Activated naive CD8-positive, alpha-beta T cell treated with anti-CD3 and anti-CD28 coated beads, Interleukin-2, amount 50 U/mL, for 24 hours (primary cell): ENCODE results near the gene VPS8.

Experiments used
- ATAC-seq: fragments of 150-1000 bp; cut with Tn5 transposase; one replicate; pipeline ENCODE4 v1.10.0; 2021
- DNase-seq: peaks from one replicate; pipeline ENCODE4 v3.0.0; 2021
- H3K27ac Mint-ChIP-seq: one replicate; pipeline ENCODE4 v1.8.0; 2021; ENCODE audit warnings: mild to moderate bottlenecking, mixed read lengths
- H3K27me3 Mint-ChIP-seq: one replicate; pipeline ENCODE4 v1.8.0; 2021; ENCODE audit warnings: mixed read lengths
- H3K36me3 Mint-ChIP-seq: one replicate; pipeline ENCODE4 v1.8.0; 2021; ENCODE audit warnings: low read depth, mixed read lengths
- H3K4me1 Mint-ChIP-seq: one replicate; pipeline ENCODE4 v1.8.0; 2021; ENCODE audit warnings: mixed read lengths
- H3K4me3 Mint-ChIP-seq: one replicate; pipeline ENCODE4 v1.8.0; 2021; ENCODE audit warnings: mild to moderate bottlenecking, moderate library complexity, mixed read lengths
- H3K9me3 Mint-ChIP-seq: one replicate; pipeline ENCODE4 v1.8.0; 2021; ENCODE audit warnings: mixed read lengths

Gene VPS8

GRCh38 chr3:185030399-185030798 lies 218.4 kb downstream of the VPS8 start:
- no peak overlapping the region for H3K27ac Mint-ChIP-seq
- ATAC-seq = no peak
- peaks cover 66% of the 10 kb centered on the region for H3K36me3 Mint-ChIP-seq
- peaks cover 22% of the 10 kb centered on the region for H3K9me3 Mint-ChIP-seq
- no peaks in the 10 kb centered on the region for H3K4me1 Mint-ChIP-seq
- no peak overlapping the region for H3K4me3 Mint-ChIP-seq
- no peak for DNase-seq
- H3K27me3 Mint-ChIP-seq = no peaks in the 10 kb centered on the region

- Mint-ChIP-seq H3K27me3 (no peaks in the 10 kb centered on the region), H3K27ac (no peak overlapping the region), H3K36me3 (peaks cover 66% of the 10 kb centered on the region), H3K4me1 (no peaks in the 10 kb centered on the region), H3K9me3 (peaks cover 28% of the 10 kb centered on the region), H3K4me3 (no peak overlapping the region)
- DNase-seq (no peak), ATAC-seq (no peak)
These were observed 219.0 kb downstream of the VPS8 start for GRCh38 chr3:185030951-185031350.

- no peaks in the 10 kb centered on the region for H3K4me1 Mint-ChIP-seq
- peaks cover 57% of the 10 kb centered on the region for H3K36me3 Mint-ChIP-seq
- ATAC-seq (no peak), DNase-seq (no peak)
- no peak overlapping the region for H3K27ac Mint-ChIP-seq
- H3K27me3 Mint-ChIP-seq = no peaks in the 10 kb centered on the region
- peaks cover 44% of the 10 kb centered on the region for H3K9me3 Mint-ChIP-seq
- no peak overlapping the region for H3K4me3 Mint-ChIP-seq
These were observed 225.8 kb downstream of the VPS8 start for GRCh38 chr3:185037801-185038200.

- H3K9me3 Mint-ChIP-seq = peaks cover 29% of the 10 kb centered on the region
- H3K4me1 Mint-ChIP-seq = no peaks in the 10 kb centered on the region
- H3K27ac Mint-ChIP-seq = no peak overlapping the region
- H3K4me3 Mint-ChIP-seq = no peak overlapping the region
- H3K36me3 Mint-ChIP-seq = peaks cover 32% of the 10 kb centered on the region
- DNase-seq (no peak), ATAC-seq (no peak)
- H3K27me3 Mint-ChIP-seq = no peaks in the 10 kb centered on the region
These were observed 228.5 kb downstream of the VPS8 start for GRCh38 chr3:185040425-185040824.

- H3K27ac Mint-ChIP-seq = no peak overlapping the region
- no peak for DNase-seq
- peaks cover 20% of the 10 kb centered on the region for H3K9me3 Mint-ChIP-seq
- H3K36me3 Mint-ChIP-seq = peaks cover 25% of the 10 kb centered on the region
- no peaks in the 10 kb centered on the region for H3K27me3 Mint-ChIP-seq
- no peak overlapping the region for H3K4me3 Mint-ChIP-seq
- H3K4me1 Mint-ChIP-seq = no peaks in the 10 kb centered on the region
- no peak for ATAC-seq
These were observed 229.6 kb downstream of the VPS8 start for GRCh38 chr3:185041540-185041939.

GRCh38 chr3:185042312-185043050 lies 230.5 kb downstream of the VPS8 start:
- Mint-ChIP-seq H3K27me3 (no peaks in the 10 kb centered on the region), H3K36me3 (peaks cover 26% of the 10 kb centered on the region), H3K9me3 (peaks cover 13% of the 10 kb centered on the region), H3K27ac (no peak overlapping the region), H3K4me1 (no peaks in the 10 kb centered on the region), H3K4me3 (no peak overlapping the region)
- DNase-seq = no peak
- ATAC-seq = no peak

GRCh38 chr3:185046164-185046515 lies 234.2 kb downstream of the VPS8 start:
- Mint-ChIP-seq H3K27ac (no peak overlapping the region), H3K27me3 (no peaks in the 10 kb centered on the region), H3K9me3 (no peaks in the 10 kb centered on the region), H3K36me3 (peaks cover 45% of the 10 kb centered on the region), H3K4me1 (no peaks in the 10 kb centered on the region), H3K4me3 (no peak overlapping the region)
- DNase-seq = no peak
- no peak for ATAC-seq

- Mint-ChIP-seq H3K9me3 (no peaks in the 10 kb centered on the region), H3K4me3 (no peak overlapping the region), H3K4me1 (no peaks in the 10 kb centered on the region), H3K27ac (no peak overlapping the region), H3K27me3 (no peaks in the 10 kb centered on the region), H3K36me3 (peaks cover 50% of the 10 kb centered on the region)
- DNase-seq (no peak), ATAC-seq (no peak)
These were observed 234.6 kb downstream of the VPS8 start for GRCh38 chr3:185046603-185047002.

- H3K36me3 Mint-ChIP-seq = peaks cover 76% of the 10 kb centered on the region
- DNase-seq (no peak), ATAC-seq (no peak)
- peaks cover 12% of the 10 kb centered on the region for H3K9me3 Mint-ChIP-seq
- no peak overlapping the region for H3K4me3 Mint-ChIP-seq
- H3K27ac Mint-ChIP-seq = no peak overlapping the region
- no peaks in the 10 kb centered on the region for H3K4me1 Mint-ChIP-seq
- no peaks in the 10 kb centered on the region for H3K27me3 Mint-ChIP-seq
These were observed 237.7 kb downstream of the VPS8 start for GRCh38 chr3:185049710-185050109.

GRCh38 chr3:185051801-185052200 lies 239.8 kb downstream of the VPS8 start:
- no peak overlapping the region for H3K27ac Mint-ChIP-seq
- DNase-seq (no peak), ATAC-seq (no peak)
- no peaks in the 10 kb centered on the region for H3K4me1 Mint-ChIP-seq
- no peaks in the 10 kb centered on the region for H3K27me3 Mint-ChIP-seq
- peaks cover 25% of the 10 kb centered on the region for H3K9me3 Mint-ChIP-seq
- H3K36me3 Mint-ChIP-seq = peaks cover 86% of the 10 kb centered on the region
- no peak overlapping the region for H3K4me3 Mint-ChIP-seq

- ATAC-seq (no peak), DNase-seq (no peak)
- peaks cover 81% of the 10 kb centered on the region for H3K36me3 Mint-ChIP-seq
- H3K27ac Mint-ChIP-seq = no peak overlapping the region
- no peaks in the 10 kb centered on the region for H3K4me1 Mint-ChIP-seq
- no peaks in the 10 kb centered on the region for H3K27me3 Mint-ChIP-seq
- H3K9me3 Mint-ChIP-seq = peaks cover 32% of the 10 kb centered on the region
- H3K4me3 Mint-ChIP-seq = no peak overlapping the region
These were observed 240.7 kb downstream of the VPS8 start for GRCh38 chr3:185052631-185053030.

GRCh38 chr3:185056908-185057307 lies 244.9 kb downstream of the VPS8 start:
- Mint-ChIP-seq H3K36me3 (peaks cover 43% of the 10 kb centered on the region), H3K9me3 (peaks cover 62% of the 10 kb centered on the region)

GRCh38 chr3:185057829-185058228 lies 245.9 kb downstream of the VPS8 start:
- ATAC-seq (no peak), DNase-seq (no peak)
- Mint-ChIP-seq H3K4me1 (no peaks in the 10 kb centered on the region), H3K9me3 (peaks cover 62% of the 10 kb centered on the region), H3K4me3 (no peak overlapping the region), H3K36me3 (peaks cover 33% of the 10 kb centered on the region), H3K27ac (no peak overlapping the region), H3K27me3 (no peaks in the 10 kb centered on the region)

More at GRCh38 chr3:185056908-185057307, 244.9 kb downstream of the VPS8 start:
- ATAC-seq = no peak
- Mint-ChIP-seq H3K27ac (no peak overlapping the region), H3K27me3 (no peaks in the 10 kb centered on the region), H3K4me3 (no peak overlapping the region), H3K4me1 (no peaks in the 10 kb centered on the region)
- no peak for DNase-seq

- DNase-seq (no peak), ATAC-seq (no peak)
- Mint-ChIP-seq H3K36me3 (peaks cover 24% of the 10 kb centered on the region), H3K9me3 (peaks cover 64% of the 10 kb centered on the region), H3K27me3 (no peaks in the 10 kb centered on the region), H3K27ac (no peak overlapping the region), H3K4me3 (no peak overlapping the region), H3K4me1 (no peaks in the 10 kb centered on the region)
These were observed 246.8 kb downstream of the VPS8 start for GRCh38 chr3:185058796-185059195.

- DNase-seq (no peak), ATAC-seq (no peak)
- H3K4me3 Mint-ChIP-seq = no peak overlapping the region
- H3K27me3 Mint-ChIP-seq = no peaks in the 10 kb centered on the region
- no peaks in the 10 kb centered on the region for H3K4me1 Mint-ChIP-seq
- no peak overlapping the region for H3K27ac Mint-ChIP-seq
- peaks cover 14% of the 10 kb centered on the region for H3K36me3 Mint-ChIP-seq
- H3K9me3 Mint-ChIP-seq = peaks cover 59% of the 10 kb centered on the region
These were observed 247.8 kb downstream of the VPS8 start for GRCh38 chr3:185059766-185060165.

GRCh38 chr3:185060655-185061054 lies 248.7 kb downstream of the VPS8 start:
- no peak for DNase-seq
- Mint-ChIP-seq H3K4me3 (no peak overlapping the region), H3K27ac (no peak overlapping the region)

More at GRCh38 chr3:185060655-185061054, 248.7 kb downstream of the VPS8 start:
- no peaks in the 10 kb centered on the region for H3K4me1 Mint-ChIP-seq
- H3K9me3 Mint-ChIP-seq = peaks cover 52% of the 10 kb centered on the region
- H3K27me3 Mint-ChIP-seq = no peaks in the 10 kb centered on the region
- ATAC-seq = no peak
- H3K36me3 Mint-ChIP-seq = peaks cover 8% of the 10 kb centered on the region
